Suppressor macrophage treated with lipopolysaccharide for 4 hours (primary cell): Measurements from ENCODE around the gene PSMD9.

ENCODE experiments used
- DNase-seq: peaks from one replicate; pipeline ENCODE4 v3.0.0-alpha.2; 2020

PSMD9 gene

GRCh38 chr12:121957861-121958515, 69.4 kb downstream of the PSMD9 start:
- DNase-seq = no peak

- DNase-seq = no peak
These were observed 70.1 kb downstream of the PSMD9 start for GRCh38 chr12:121958541-121959240.

GRCh38 chr12:121960541-121960940, 72.0 kb downstream of the PSMD9 start:
- DNase-seq = no peak

GRCh38 chr12:121961195-121961879, 72.7 kb downstream of the PSMD9 start:
- no peak for DNase-seq

- no peak for DNase-seq
These were observed 74.9 kb downstream of the PSMD9 start for GRCh38 chr12:121963341-121964018.

GRCh38 chr12:121964813-121965643, 76.4 kb downstream of the PSMD9 start:
- no peak for DNase-seq

- no peak for DNase-seq
These were observed 78.4 kb downstream of the PSMD9 start for GRCh38 chr12:121966959-121967358.
